ENCODE data around the gene OPN4.

GRCh38 chr10:86670290-86670811 lies 16.0 kb downstream of the OPN4 start:
- TF ChIP-seq ZNF384 (IDR thresholded peaks at IDR 0.05), result no peak
- no peak for TF ChIP-seq LEF1 (IDR thresholded peaks at IDR 0.05; ENCODE audit: borderline replicate concordance)

Measured in HEK293T (cell line).